HEK293T (cell line): ENCODE results near the gene ZNF333.

Experiments
- BHLHE40 ChIP-seq: fragments of 450-650 bp; IDR thresholded peaks from 2 replicates; pipeline ENCODE4 v1.6.1; 2016; ENCODE audit warnings: mild to moderate bottlenecking, moderate library complexity, borderline replicate concordance
- ELF4 ChIP-seq: fragments of 450-650 bp; IDR thresholded peaks from 2 replicates; pipeline ENCODE4 v1.6.1; 2017; ENCODE audit warnings: antibody characterized with exemption
- FOXA1 ChIP-seq: fragments of 450-650 bp; IDR thresholded peaks from 2 replicates; pipeline ENCODE4 v1.6.1; 2016; ENCODE audit warnings: mild to moderate bottlenecking
- FOXK2 ChIP-seq: fragments of 450-650 bp; IDR thresholded peaks from 2 replicates; pipeline ENCODE4 v1.6.1; 2016; ENCODE audit warnings: mild to moderate bottlenecking
- FOXM1 ChIP-seq: fragments of 450-650 bp; IDR thresholded peaks from 2 replicates; pipeline ENCODE4 v1.6.1; 2017; ENCODE audit warnings: mild to moderate bottlenecking, borderline replicate concordance
- HDGF ChIP-seq: fragments of 450-650 bp; IDR thresholded peaks from 2 replicates; pipeline ENCODE4 v1.6.1; 2017; ENCODE audit warnings: antibody characterized with exemption, borderline replicate concordance
- LEF1 ChIP-seq: fragments of 450-650 bp; IDR thresholded peaks from 2 replicates; pipeline ENCODE4 v1.6.1; 2017; ENCODE audit warnings: mild to moderate bottlenecking, borderline replicate concordance
- NFRKB ChIP-seq: fragments of 450-650 bp; IDR thresholded peaks from 2 replicates; pipeline ENCODE4 v1.6.1; 2016; ENCODE audit warnings: mild to moderate bottlenecking, moderate library complexity
- SP1 ChIP-seq: fragments of 450-650 bp; IDR thresholded peaks from 2 replicates; pipeline ENCODE4 v1.6.1; 2017
- SUZ12 ChIP-seq: fragments of 450-650 bp; IDR thresholded peaks from 2 replicates; pipeline ENCODE4 v1.6.1; 2016; ENCODE audit warnings: mild to moderate bottlenecking

GRCh38 chr19:14654786-14655560 is 34.9 kb upstream of the ZNF333 start:
- TF ChIP-seq ELF4 (no peak), FOXM1 (no peak), LEF1 (no peak), BHLHE40 (no peak), NFRKB (no peak), FOXK2 (no peak), FOXA1 (no peak), HDGF (no peak), SP1 (no peak), SUZ12 (no peak)
